Glutamatergic neuron (in vitro differentiated cells): ENCODE data around the gene NDUFB11. TPM values are rescaled to one million over a fixed set of nuclear protein-coding genes. Genes with fewer than 3 reads are reported as not detected.

ENCODE experiments used
- DNase-seq: peaks from one replicate; pipeline ENCODE4 v3.0.0; 2022
- H3K27ac Mint-ChIP-seq: one replicate; pipeline ENCODE4 v1.8.0; 2020; ENCODE audit warnings: mild to moderate bottlenecking, mixed read lengths, inconsistent platforms; ENCODE audit not compliant: unreplicated experiment
- H3K27me3 Mint-ChIP-seq: one replicate; pipeline ENCODE4 v1.8.0; 2020; ENCODE audit warnings: mild to moderate bottlenecking, moderate library complexity, mixed read lengths, inconsistent platforms; ENCODE audit not compliant: unreplicated experiment
- H3K36me3 Mint-ChIP-seq: one replicate; pipeline ENCODE4 v1.8.0; 2020; ENCODE audit warnings: mild to moderate bottlenecking, mixed read lengths, inconsistent platforms; ENCODE audit not compliant: unreplicated experiment
- H3K4me1 Mint-ChIP-seq: one replicate; pipeline ENCODE4 v1.8.0; 2020; ENCODE audit warnings: mild to moderate bottlenecking, low read depth, mixed read lengths, inconsistent platforms; ENCODE audit not compliant: unreplicated experiment
- H3K4me3 Mint-ChIP-seq: one replicate; pipeline ENCODE4 v1.8.0; 2020; ENCODE audit warnings: mild to moderate bottlenecking, mixed read lengths, inconsistent platforms; ENCODE audit not compliant: unreplicated experiment
- H3K9me3 Mint-ChIP-seq: one replicate; pipeline ENCODE4 v1.8.0; 2020; ENCODE audit warnings: mild to moderate bottlenecking, moderate library complexity, mixed read lengths, inconsistent platforms; ENCODE audit not compliant: unreplicated experiment
- total RNA-seq: library from RNA; stranded (reverse); fragmentation: NEBNext Ultra II Directional; extraction: Animal tissue kit (Norgen Biotek cat#: 25700); gene quantifications from one replicate; pipeline ENCODE4 v1.2.1, GENCODE V29; 2021; ENCODE audit not compliant: unreplicated experiment
- TF ChIP-seq, protein P1 (sequence below): fragments of 200-600 bp; sonication (generic); IDR thresholded peaks from one replicate; pipeline ENCODE4 v1.5.0; 2021; ENCODE audit not compliant: partially characterized antibody, unreplicated experiment

NDUFB11 gene
- total RNA-seq, 1 donor from 2014 or later: 161 TPM

DNA sequence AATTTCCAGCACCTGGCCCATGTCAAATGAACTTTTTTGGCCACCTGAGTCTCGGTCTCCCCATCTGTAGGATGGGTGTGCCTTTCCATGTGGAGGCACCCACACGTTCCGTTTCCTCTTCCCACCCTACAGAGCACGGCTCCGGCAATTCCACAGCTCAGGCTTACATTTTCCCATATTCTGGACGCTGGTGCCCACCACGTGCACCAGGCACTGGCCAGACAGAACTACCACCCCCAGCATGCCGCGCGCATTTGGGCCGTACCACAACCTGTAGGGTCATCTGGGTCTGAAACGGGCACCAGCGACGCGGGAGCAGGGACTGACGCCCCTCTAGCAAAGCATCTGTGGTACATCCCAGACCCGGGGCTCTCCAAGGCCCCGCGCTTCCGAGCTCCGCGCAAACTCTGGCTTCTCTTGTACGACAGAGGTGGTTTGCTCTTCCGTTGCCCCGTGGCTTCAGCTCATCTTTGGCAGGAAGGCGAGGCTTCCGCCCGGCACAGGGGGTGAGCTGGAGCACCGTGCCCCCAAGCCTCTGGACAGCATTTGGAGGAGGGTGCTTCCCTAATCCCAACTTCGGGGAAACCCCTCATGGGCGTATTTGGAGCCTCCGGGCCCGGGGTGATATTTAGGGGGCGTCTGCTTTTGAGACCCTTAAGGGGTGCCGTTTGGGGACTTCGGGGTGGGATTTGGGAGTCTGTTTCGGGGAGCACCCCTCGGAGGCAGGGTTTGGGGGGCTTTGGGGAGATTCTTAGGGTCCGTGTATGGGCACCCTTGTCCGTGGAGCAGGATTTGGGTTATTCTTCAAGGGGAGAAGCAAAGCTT lies 46.2 kb upstream of the NDUFB11 start:
- Mint-ChIP-seq H3K4me3 (peak overlapping the region; percentile 88), H3K27ac (no peak overlapping the region), H3K27me3 (peaks cover 5% of the 10 kb centered on the region), H3K9me3 (no peaks in the 10 kb centered on the region), H3K36me3 (no peaks in the 10 kb centered on the region), H3K4me1 (peaks cover 5% of the 10 kb centered on the region)
- peak; percentile 87 for DNase-seq
- TF ChIP-seq, protein P1, sequence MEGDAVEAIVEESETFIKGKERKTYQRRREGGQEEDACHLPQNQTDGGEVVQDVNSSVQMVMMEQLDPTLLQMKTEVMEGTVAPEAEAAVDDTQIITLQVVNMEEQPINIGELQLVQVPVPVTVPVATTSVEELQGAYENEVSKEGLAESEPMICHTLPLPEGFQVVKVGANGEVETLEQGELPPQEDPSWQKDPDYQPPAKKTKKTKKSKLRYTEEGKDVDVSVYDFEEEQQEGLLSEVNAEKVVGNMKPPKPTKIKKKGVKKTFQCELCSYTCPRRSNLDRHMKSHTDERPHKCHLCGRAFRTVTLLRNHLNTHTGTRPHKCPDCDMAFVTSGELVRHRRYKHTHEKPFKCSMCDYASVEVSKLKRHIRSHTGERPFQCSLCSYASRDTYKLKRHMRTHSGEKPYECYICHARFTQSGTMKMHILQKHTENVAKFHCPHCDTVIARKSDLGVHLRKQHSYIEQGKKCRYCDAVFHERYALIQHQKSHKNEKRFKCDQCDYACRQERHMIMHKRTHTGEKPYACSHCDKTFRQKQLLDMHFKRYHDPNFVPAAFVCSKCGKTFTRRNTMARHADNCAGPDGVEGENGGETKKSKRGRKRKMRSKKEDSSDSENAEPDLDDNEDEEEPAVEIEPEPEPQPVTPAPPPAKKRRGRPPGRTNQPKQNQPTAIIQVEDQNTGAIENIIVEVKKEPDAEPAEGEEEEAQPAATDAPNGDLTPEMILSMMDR: no peak

- Mint-ChIP-seq H3K4me1 (peaks cover 3% of the 10 kb centered on the region), H3K27ac (no peak overlapping the region), H3K36me3 (no peaks in the 10 kb centered on the region), H3K27me3 (peaks cover 3% of the 10 kb centered on the region), H3K4me3 (no peak overlapping the region), H3K9me3 (no peaks in the 10 kb centered on the region)
- no peak for DNase-seq
- TF ChIP-seq, protein P1: no peak
These were observed 45.4 kb upstream of the NDUFB11 start for GRCh38 chrX:47189906-47190305.

DNA sequence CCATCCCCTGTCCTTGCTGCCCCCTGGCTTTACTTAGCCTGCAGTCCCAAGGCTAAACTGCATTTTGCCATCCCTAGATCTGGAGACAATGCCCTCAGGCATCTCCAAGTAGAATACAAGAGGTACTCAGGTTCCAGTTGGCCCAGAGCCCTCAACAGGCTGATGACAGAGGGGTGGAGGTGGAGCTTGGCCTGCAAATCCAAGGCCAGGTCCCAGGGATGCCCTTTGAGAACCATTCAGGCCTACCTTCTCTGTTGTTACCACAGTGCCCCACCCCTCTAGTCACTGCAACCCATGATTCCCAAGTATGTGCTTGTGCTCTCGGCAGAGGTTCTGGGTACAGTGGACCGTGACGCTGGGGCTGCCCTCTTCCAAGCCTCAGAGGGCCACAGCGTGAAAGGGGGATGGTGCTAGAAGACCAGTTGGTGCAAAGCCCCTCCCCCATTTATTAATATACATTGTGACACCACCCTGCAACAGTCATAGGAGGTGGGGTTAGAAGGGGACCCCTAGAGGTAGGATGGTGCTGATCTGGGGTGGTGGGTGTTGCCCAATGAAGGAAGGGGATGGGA lies 42.7 kb upstream of the NDUFB11 start:
- H3K9me3 Mint-ChIP-seq: no peaks in the 10 kb centered on the region
- peaks cover 6% of the 10 kb centered on the region for H3K27me3 Mint-ChIP-seq
- no peak overlapping the region for H3K4me3 Mint-ChIP-seq
- TF ChIP-seq, protein P1: no peak
- no peak for DNase-seq
- no peak overlapping the region for H3K27ac Mint-ChIP-seq
- H3K4me1 Mint-ChIP-seq: no peaks in the 10 kb centered on the region
- no peaks in the 10 kb centered on the region for H3K36me3 Mint-ChIP-seq

DNA sequence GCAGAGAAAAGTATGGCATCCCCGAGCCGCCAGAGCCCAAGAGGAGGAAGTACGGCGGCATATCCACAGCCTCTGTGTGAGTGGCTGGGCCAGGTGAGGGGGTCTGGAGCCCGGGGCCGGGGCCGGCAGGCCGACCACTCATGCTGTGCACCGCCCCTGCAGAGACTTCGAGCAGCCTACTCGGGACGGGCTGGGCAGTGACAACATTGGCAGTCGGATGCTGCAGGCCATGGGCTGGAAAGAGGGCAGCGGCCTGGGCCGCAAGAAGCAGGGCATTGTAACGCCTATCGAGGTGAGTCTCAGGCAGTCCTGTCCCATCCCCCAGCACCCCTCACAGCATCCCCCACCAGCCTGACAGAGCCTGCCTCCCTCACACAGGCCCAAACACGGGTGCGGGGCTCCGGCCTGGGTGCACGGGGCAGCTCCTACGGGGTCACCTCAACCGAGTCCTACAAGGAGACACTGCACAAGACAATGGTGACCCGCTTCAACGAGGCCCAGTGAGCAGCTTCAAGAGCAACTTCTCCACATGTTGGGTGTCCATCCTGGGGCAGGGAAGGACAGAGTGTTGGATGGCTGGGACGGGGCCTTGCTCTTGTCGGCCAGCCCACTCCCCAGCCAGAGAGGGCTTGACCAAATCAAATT lies 41.7 kb upstream of the NDUFB11 start:
- Mint-ChIP-seq H3K4me1 (no peaks in the 10 kb centered on the region), H3K27me3 (peaks cover 6% of the 10 kb centered on the region), H3K4me3 (no peak overlapping the region), H3K36me3 (no peaks in the 10 kb centered on the region), H3K27ac (no peak overlapping the region), H3K9me3 (no peaks in the 10 kb centered on the region)
- DNase-seq: no peak
- TF ChIP-seq, protein P1: no peak

DNA sequence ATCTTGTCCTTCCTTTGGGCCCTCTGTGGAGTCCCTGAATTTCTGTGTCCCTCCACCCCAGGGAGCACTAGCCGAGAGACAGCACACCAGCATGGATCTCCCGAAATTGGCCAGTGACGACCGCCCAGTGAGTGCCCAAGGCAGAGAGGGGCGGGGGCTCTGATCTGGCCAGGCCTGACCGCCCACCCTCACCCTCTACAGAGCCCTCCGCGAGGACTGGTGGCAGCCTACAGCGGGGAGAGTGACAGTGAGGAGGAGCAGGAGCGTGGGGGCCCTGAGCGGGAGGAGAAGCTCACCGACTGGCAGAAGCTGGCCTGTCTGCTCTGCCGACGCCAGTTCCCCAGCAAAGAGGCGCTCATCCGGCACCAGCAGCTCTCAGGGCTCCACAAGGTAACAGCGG lies 40.7 kb upstream of the NDUFB11 start:
- Mint-ChIP-seq H3K27me3 (peaks cover 7% of the 10 kb centered on the region), H3K4me3 (no peak overlapping the region), H3K27ac (no peak overlapping the region), H3K36me3 (no peaks in the 10 kb centered on the region), H3K4me1 (no peaks in the 10 kb centered on the region), H3K9me3 (no peaks in the 10 kb centered on the region)
- DNase-seq: no peak
- TF ChIP-seq, protein P1: no peak
